NCI-H2227 (cell line): ENCODE results near the gene C1QTNF1.

ENCODE experiments used
- DNase-seq: peaks from one replicate; lab custom pipeline; 2025; ENCODE audit not compliant: unreplicated experiment; lab: John Stamatoyannopoulos, UW

Gene C1QTNF1

GRCh38 chr17:79090443-79091225 is 66.7 kb downstream of the C1QTNF1 start:
- DNase-seq = no peak

- DNase-seq = no peak
Observed at GRCh38 chr17:79091226-79091670, 67.3 kb downstream of the C1QTNF1 start.

- DNase-seq = no peak
Observed at GRCh38 chr17:79092567-79092966, 68.6 kb downstream of the C1QTNF1 start.

- DNase-seq = no peak
Observed at GRCh38 chr17:79093270-79093669, 69.3 kb downstream of the C1QTNF1 start.

GRCh38 chr17:79094261-79094660 is 70.3 kb downstream of the C1QTNF1 start:
- DNase-seq = no peak

- DNase-seq = no peak
Observed at GRCh38 chr17:79095345-79096055, 71.5 kb downstream of the C1QTNF1 start.

GRCh38 chr17:79096477-79096876 is 72.5 kb downstream of the C1QTNF1 start:
- no peak for DNase-seq

- DNase-seq = no peak
Observed at GRCh38 chr17:79097226-79098055, 73.5 kb downstream of the C1QTNF1 start.

- DNase-seq = no peak
Observed at GRCh38 chr17:79098282-79098867, 74.4 kb downstream of the C1QTNF1 start.
